ENCODE data around the gene ERC1.

- no peak for TF ChIP-seq EP300 (IDR thresholded peaks at IDR 0.05)
- TF ChIP-seq CTCF (IDR thresholded peaks at IDR 0.05) = no peak
Observed at GRCh38 chr12:1291601-1292332, 300.7 kb downstream of the ERC1 start.
